MM.1S (cell line): ENCODE results near the gene ACBD6.

Experiments
- DNase-seq: peaks from one replicate; pipeline ENCODE4 v3.0.0-alpha.2; 2015
- H2AFZ ChIP-seq: fragments of 300-600 bp; sonication (generic); 2 replicates; pipeline ENCODE4 v1.6.0; 2016; ENCODE audit warnings: antibody characterized with exemption, low read length
- H3F3A ChIP-seq: fragments of 300-600 bp; sonication (generic); 2 replicates; pipeline ENCODE4 v1.6.1; 2016; ENCODE audit warnings: mild to moderate bottlenecking, antibody characterized with exemption, low read length, moderate library complexity, mixed read lengths; ENCODE audit not compliant: insufficient read depth
- H3K27ac ChIP-seq: fragments of 300-600 bp; sonication (generic); 2 replicates; pipeline ENCODE4 v1.5.1; 2016; ENCODE audit warnings: mild to moderate bottlenecking, low read length
- H3K27me3 ChIP-seq: fragments of 300-600 bp; sonication (generic); replicated peaks from 2 replicates; pipeline ENCODE4 v1.6.0; 2016; ENCODE audit warnings: low read length; ENCODE audit not compliant: insufficient read depth
- H3K36me3 ChIP-seq: fragments of 300-600 bp; sonication (generic); replicated peaks from 2 replicates; pipeline ENCODE4 v1.6.1; 2016; ENCODE audit warnings: mild to moderate bottlenecking, low read length, mixed read lengths; ENCODE audit not compliant: insufficient read depth
- H3K4me1 ChIP-seq: fragments of 300-600 bp; sonication (generic); 2 replicates; pipeline ENCODE4 v1.6.1; 2016; ENCODE audit warnings: low read length, mixed read lengths
- H3K4me2 ChIP-seq: fragments of 300-600 bp; sonication (generic); 2 replicates; pipeline ENCODE4 v1.6.0; 2016; ENCODE audit warnings: low read depth, low read length
- H3K4me3 ChIP-seq: fragments of 300-600 bp; sonication (generic); 2 replicates; pipeline ENCODE4 v1.5.1; 2016; ENCODE audit warnings: low read length, mixed read lengths
- H3K79me2 ChIP-seq: fragments of 300-600 bp; sonication (generic); 2 replicates; pipeline ENCODE4 v1.6.1; 2016; ENCODE audit warnings: mixed run types, low read length, mixed read lengths
- H3K9ac ChIP-seq: fragments of 300-600 bp; sonication (generic); 2 replicates; pipeline ENCODE4 v1.6.1; 2016; ENCODE audit warnings: low read length, mixed read lengths
- H3K9me2 ChIP-seq: fragments of 300-600 bp; sonication (generic); replicated peaks from 2 replicates; pipeline ENCODE4 v1.6.1; 2016; ENCODE audit warnings: mild to moderate bottlenecking, low read length, mixed read lengths; ENCODE audit not compliant: insufficient read depth
- H3K9me3 ChIP-seq: fragments of 300-600 bp; sonication (generic); replicated peaks from 2 replicates; pipeline ENCODE4 v1.6.1; 2016; ENCODE audit warnings: mild to moderate bottlenecking, low read length, mixed read lengths; ENCODE audit not compliant: insufficient read depth
- H4K20me1 ChIP-seq: fragments of 300-600 bp; sonication (generic); 2 replicates; pipeline ENCODE4 v1.6.1; 2016; ENCODE audit warnings: mild to moderate bottlenecking, low read length, moderate library complexity, mixed read lengths; ENCODE audit not compliant: insufficient read depth
- CTCF ChIP-seq: fragments of 300-600 bp; sonication (generic); IDR thresholded peaks from 2 replicates; pipeline ENCODE4 v1.5.1; 2016; ENCODE audit warnings: antibody characterized with exemption, low read length, mixed read lengths
- EZH2 ChIP-seq: fragments of 300-600 bp; sonication (generic); optimal IDR thresholded peaks from 2 replicates; pipeline ENCODE3; 2017; ENCODE audit warnings: low read depth, mild to moderate bottlenecking, antibody characterized with exemption, low read length, mixed read lengths
- EZH2phosphoT487 ChIP-seq: fragments of 300-600 bp; sonication (generic); IDR thresholded peaks from 2 replicates; pipeline ENCODE4 v1.6.1; 2018; ENCODE audit warnings: antibody characterized with exemption, low read length

The ACBD6 gene

GRCh38 chr1:180243517-180244221 lies 258.7 kb downstream of the ACBD6 start:
- Histone ChIP-seq H3K27ac (no peak overlapping the region), H3K27me3 (peaks cover 12% of the 10 kb centered on the region; the same call in 1 of the 2 replicates), H3K9ac (no peak overlapping the region), H3K4me1 (peaks cover 15% of the 10 kb centered on the region), H4K20me1 (no peaks in the 10 kb centered on the region), H2AFZ (no peak overlapping the region), H3K4me2 (no peak overlapping the region), H3K4me3 (no peak overlapping the region), H3K9me3 (no peaks in the 10 kb centered on the region), H3K79me2 (no peaks in the 10 kb centered on the region), H3K36me3 (no peaks in the 10 kb centered on the region), H3K9me2 (no peaks in the 10 kb centered on the region), H3F3A (0 out of 2 replicates have a peak, but pooled peaks cover 5% of the 10 kb centered on the region)
- DNase-seq: no peak
- TF ChIP-seq EZH2: no peak
- TF ChIP-seq CTCF: no peak
- no peak for TF ChIP-seq EZH2phosphoT487

GRCh38 chr1:180241716-180242544 lies 260.4 kb downstream of the ACBD6 start:
- H2AFZ ChIP-seq: no peak overlapping the region
- H4K20me1 ChIP-seq: no peaks in the 10 kb centered on the region
- TF ChIP-seq EZH2phosphoT487: no peak
- TF ChIP-seq CTCF: no peak
- no peak for TF ChIP-seq EZH2
- H3F3A ChIP-seq: 0 out of 2 replicates have a peak, but pooled peaks cover 3% of the 10 kb centered on the region
- no peak overlapping the region for H3K9ac ChIP-seq
- no peaks in the 10 kb centered on the region for H3K9me2 ChIP-seq
- H3K36me3 ChIP-seq: no peaks in the 10 kb centered on the region
- H3K27ac ChIP-seq: no peak overlapping the region
- no peak for DNase-seq
- H3K4me2 ChIP-seq: no peak overlapping the region
- H3K4me1 ChIP-seq: peaks cover 5% of the 10 kb centered on the region
- H3K79me2 ChIP-seq: no peaks in the 10 kb centered on the region
- H3K9me3 ChIP-seq: no peaks in the 10 kb centered on the region
- peaks cover 28% of the 10 kb centered on the region for H3K27me3 ChIP-seq
- no peak overlapping the region for H3K4me3 ChIP-seq

- H3K4me2 ChIP-seq: no peak overlapping the region
- no peaks in the 10 kb centered on the region for H3K9me3 ChIP-seq
- no peak for TF ChIP-seq EZH2phosphoT487
- no peak for TF ChIP-seq CTCF
- TF ChIP-seq EZH2: no peak
- no peaks in the 10 kb centered on the region for H3K79me2 ChIP-seq
- H3K36me3 ChIP-seq: no peaks in the 10 kb centered on the region
- H3K9ac ChIP-seq: no peak overlapping the region
- H4K20me1 ChIP-seq: no peaks in the 10 kb centered on the region
- H3K27me3 ChIP-seq: peaks cover 53% of the 10 kb centered on the region
- no peak for DNase-seq
- H3K4me3 ChIP-seq: no peak overlapping the region
- H3K27ac ChIP-seq: no peak overlapping the region
- no peaks in the 10 kb centered on the region for H3F3A ChIP-seq
- H2AFZ ChIP-seq: no peak overlapping the region
- no peaks in the 10 kb centered on the region for H3K9me2 ChIP-seq
- H3K4me1 ChIP-seq: no peaks in the 10 kb centered on the region
Measured at GRCh38 chr1:180239145-180240096, 263.0 kb downstream of the ACBD6 start.
